H1 (cell line): ENCODE results near the gene NAGA. TPM values are rescaled to one million over a fixed set of nuclear protein-coding genes. Genes with fewer than 3 reads are reported as not detected.

Source experiments
- CEBPB ChIP-seq: IDR thresholded peaks from 2 replicates; pipeline ENCODE4 v1.6.1; 2012; ENCODE audit warnings: low read depth, low read length
- HDAC6 ChIP-seq: IDR thresholded peaks from one replicate; pipeline ENCODE4 v1.7.1; 2012; ENCODE audit warnings: low read depth, mild to moderate bottlenecking, inconsistent platforms, low read length, moderate library complexity
- RNF2 ChIP-seq: fragments of 200-900, 300-1000 bp; sonication (generic); IDR thresholded peaks from 2 replicates; pipeline ENCODE4 v1.7.1; 2016; ENCODE audit warnings: borderline replicate concordance, low read depth, mild to moderate bottlenecking, antibody characterized with exemption, low read length; ENCODE audit not compliant: poor library complexity, severe bottlenecking; ENCODE audit errors: missing control alignments
- SIN3A ChIP-seq, 2 experiments: IDR thresholded peaks in 1 of 2; conservative IDR thresholded peaks in 1 of 2; 2 replicates each; pipeline ENCODE4 v1.6.1; 2011 to 2012; ENCODE audit warnings: low read length in 2 of 2, improper control_type of control experiment in 1 of 2, low read depth in 1 of 2, mild to moderate bottlenecking in 1 of 2
- polyA plus RNA-seq, 7 experiments: library from polyadenylated mRNA; depleted of rRNA in 3 of 7; stranded (reverse) in 5 of 7; unstranded in 2 of 7; fragments of >200 nt in 5 of 7; fragments of 200-250 nt in 2 of 7; gene quantifications; 1 replicate in 5 of 7; 2 replicates in 1 of 7; 4 replicates in 1 of 7; pipeline versions ENCODE4 v1.2.1 to v1.2.3, GENCODE V29; 2011 to 2013; ENCODE audit warnings: missing spikeins in 2 of 7, mixed read lengths in 2 of 7
- total RNA-seq: library from RNA; stranded (reverse); fragmentation: NEBNext Ultra II Directional; extraction: Animal tissue kit (Norgen Biotek cat#: 25700); gene quantifications from 2 replicates; pipeline ENCODE4 v1.2.1, GENCODE V29; 2021

NAGA gene
- total and polyA plus RNA-seq, 2 of the 8 experiments (the other 6 are each of a cell fraction or from before 2014, with no cell fraction given) = 14.8 to 30.7 TPM

- no peak for TF ChIP-seq RNF2
- no peak for TF ChIP-seq CEBPB
- TF ChIP-seq HDAC6 = no peak
- TF ChIP-seq SIN3A (conservative IDR thresholded peaks at IDR 0.05 in 1 of 2, IDR thresholded peaks at IDR 0.05 in 1 of 2; ENCODE audit: low read depth in 1 of 2, low read length in 2 of 2) = no peak
Measured at GRCh38 chr22:42026705-42027104, 43.9 kb downstream of the NAGA start (continued).
